ENCODE data around the gene PTBP2.

DNA sequence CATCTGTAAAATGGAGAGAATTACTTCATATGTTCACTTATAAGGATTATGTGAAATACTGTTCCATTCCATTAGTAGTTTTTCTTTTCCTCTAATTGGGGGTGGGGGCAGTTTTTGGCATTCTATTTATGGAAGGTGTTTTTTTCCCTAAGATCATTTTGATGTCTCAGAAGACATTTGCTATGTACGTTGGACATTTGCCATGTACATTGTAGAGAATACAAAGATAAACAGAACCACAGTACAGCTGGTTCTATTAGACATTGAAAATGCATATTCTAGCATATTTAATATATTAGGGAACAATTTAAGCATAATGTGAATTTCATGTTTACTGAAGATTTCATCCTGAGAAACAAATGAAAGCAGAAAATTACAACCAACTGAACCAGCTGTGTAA is 98.5 kb downstream of the PTBP2 start:
- TF ChIP-seq POLR2AphosphoS5 (IDR thresholded peaks at IDR 0.05), result no peak
- no peak for TF ChIP-seq CTCF (IDR thresholded peaks at IDR 0.05)
- TF ChIP-seq POLR2A (IDR thresholded peaks at IDR 0.05), result no peak
- TF ChIP-seq EP300 (IDR thresholded peaks at IDR 0.05; ENCODE audit: low read depth), result no peak

Data from transverse colon (tissue), 4 donors.